ENCODE data around the gene TSHR.

GRCh38 chr14:81042438-81042837, 87.0 kb downstream of the TSHR start:
- no peak for TF ChIP-seq POLR2AphosphoS5 (IDR thresholded peaks at IDR 0.05; ENCODE audit: borderline replicate concordance, low read depth, low read length)
- TF ChIP-seq EZH2 (IDR thresholded peaks at IDR 0.05) = no peak
- TF ChIP-seq FOXP2 (optimal IDR thresholded peaks at IDR 0.05; ENCODE audit: control extremely low read depth, extremely low read length, insufficient read depth) = no peak

All from SK-N-MC (cell line).